Suprapubic skin (tissue), 4 donors: ENCODE data around the gene DYNLT1.

Source experiments
- POLR2A ChIP-seq, 2 donors: fragments of 450-650 bp; IDR thresholded peaks; one replicate each; pipeline ENCODE4 v1.6.1; 2017; ENCODE audit warnings: antibody characterized with exemption in 2 of 2, mild to moderate bottlenecking in 2 of 2, moderate library complexity in 2 of 2
- POLR2AphosphoS5 ChIP-seq, 3 donors: sonication (generic); formaldehyde crosslinking; IDR thresholded peaks; one replicate each; pipeline ENCODE4 v1.6.1; 2017; ENCODE audit warnings: antibody characterized with exemption in 3 of 3
- TF ChIP-seq, protein P1 (sequence below), 2 donors: fragments of 200-600 bp in 1 of 2; fragments of 450-650 bp in 1 of 2; sonication (generic) in 1 of 2; IDR thresholded peaks; one replicate each; pipeline ENCODE4 v1.5.1; 2016 to 2019; ENCODE audit warnings: antibody characterized with exemption in 2 of 2, mild to moderate bottlenecking in 1 of 2, moderate library complexity in 1 of 2

DNA sequence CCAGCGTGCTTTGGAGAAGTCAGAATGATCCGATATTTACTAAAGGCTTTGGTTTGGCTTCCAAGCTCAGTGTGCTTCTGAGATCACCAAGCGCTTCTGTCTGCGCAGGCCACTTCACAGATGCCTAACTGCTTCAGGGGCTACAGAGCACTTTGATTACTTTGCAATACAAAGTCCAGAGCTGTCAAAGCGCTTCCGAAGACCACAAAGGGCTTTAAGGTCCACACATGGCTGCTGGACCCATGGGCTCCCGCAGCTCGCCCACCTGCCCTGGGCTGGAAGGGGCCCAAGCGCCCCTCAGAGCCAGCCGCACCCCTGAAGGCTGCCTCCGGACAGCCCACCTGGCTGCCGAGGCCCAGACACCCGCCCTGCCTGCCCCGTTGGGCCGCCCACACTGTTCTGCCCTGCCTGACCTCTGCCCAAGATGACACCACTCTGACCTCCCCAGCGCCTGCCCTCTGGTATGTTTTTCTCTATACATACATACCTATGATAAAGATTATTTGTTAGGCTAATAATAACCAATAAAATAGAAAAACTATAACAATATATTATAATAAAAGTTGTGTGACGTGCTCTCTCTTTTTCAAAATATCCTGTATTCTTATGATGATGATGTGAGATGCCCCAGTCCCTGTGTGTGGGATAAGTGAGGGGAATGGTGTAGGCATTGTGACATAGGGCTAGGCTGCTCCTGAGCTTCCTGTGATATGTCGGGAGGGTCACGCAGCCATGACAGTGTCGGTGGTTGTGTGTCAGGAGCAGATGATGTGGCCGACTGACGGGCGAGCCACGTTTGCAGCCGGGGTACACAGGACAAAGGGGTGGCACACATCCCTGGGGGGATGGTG is 22.6 kb downstream of the DYNLT1 start:
- TF ChIP-seq POLR2AphosphoS5 (IDR thresholded peaks at IDR 0.05): no peak
- TF ChIP-seq, protein P1, sequence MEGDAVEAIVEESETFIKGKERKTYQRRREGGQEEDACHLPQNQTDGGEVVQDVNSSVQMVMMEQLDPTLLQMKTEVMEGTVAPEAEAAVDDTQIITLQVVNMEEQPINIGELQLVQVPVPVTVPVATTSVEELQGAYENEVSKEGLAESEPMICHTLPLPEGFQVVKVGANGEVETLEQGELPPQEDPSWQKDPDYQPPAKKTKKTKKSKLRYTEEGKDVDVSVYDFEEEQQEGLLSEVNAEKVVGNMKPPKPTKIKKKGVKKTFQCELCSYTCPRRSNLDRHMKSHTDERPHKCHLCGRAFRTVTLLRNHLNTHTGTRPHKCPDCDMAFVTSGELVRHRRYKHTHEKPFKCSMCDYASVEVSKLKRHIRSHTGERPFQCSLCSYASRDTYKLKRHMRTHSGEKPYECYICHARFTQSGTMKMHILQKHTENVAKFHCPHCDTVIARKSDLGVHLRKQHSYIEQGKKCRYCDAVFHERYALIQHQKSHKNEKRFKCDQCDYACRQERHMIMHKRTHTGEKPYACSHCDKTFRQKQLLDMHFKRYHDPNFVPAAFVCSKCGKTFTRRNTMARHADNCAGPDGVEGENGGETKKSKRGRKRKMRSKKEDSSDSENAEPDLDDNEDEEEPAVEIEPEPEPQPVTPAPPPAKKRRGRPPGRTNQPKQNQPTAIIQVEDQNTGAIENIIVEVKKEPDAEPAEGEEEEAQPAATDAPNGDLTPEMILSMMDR (IDR thresholded peaks at IDR 0.05): no peak
- TF ChIP-seq POLR2A (IDR thresholded peaks at IDR 0.05): no peak
